ENCODE data around the gene PDE2A. TPM values are rescaled to one million over a fixed set of nuclear protein-coding genes. Genes with fewer than 3 reads are reported as not detected.

The PDE2A gene
- total RNA-seq, 1 experiment from 2014 or later, result 1.1 TPM

DNA sequence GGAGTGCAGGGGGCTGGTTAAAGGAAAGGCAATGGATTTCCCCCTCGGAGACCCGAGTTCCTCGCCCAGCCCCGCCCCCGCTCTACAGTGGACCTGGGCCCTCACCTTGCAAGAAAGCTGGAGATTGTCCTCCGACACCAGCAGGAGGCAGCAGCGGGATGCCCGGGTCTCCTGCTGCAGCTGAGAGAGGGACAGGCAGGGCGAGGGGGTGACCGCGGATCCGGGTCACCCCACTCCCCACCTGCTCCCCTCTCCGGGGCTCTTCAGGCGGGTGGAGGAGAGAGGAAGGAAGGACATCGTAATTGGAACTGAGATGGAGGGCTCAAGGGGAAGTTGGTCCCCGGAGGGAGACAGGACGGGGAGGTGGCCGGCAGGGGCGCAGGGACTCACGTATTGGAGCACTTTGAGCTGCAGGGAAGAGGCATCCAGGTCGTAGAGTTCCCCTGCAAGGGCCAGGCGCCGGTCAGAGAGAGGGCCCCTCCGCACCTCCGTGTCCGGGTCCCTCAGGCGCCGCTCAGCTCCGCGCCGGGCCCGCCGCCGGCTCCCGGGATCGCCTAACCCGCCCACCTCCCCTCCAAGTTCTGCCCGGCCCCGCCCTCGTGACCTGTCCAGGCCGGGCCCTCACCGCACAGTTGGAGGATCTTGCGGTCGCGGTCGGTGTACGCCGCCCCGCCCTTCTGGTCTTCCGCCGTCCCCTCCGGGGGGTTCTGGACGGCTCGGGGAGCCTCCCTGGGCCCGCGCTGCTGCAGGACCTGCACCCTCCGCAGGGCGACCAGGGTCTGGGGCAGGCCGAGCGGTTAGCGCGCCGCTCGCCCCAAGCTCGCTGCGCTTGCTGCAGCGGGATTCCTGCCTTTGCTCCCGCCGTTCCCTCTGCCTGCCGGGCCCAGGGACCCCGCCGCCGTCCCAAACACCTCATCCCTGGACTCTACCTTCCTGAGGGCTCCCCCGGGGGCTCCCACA is 84.1 kb downstream of the PDE2A start:
- Mint-ChIP-seq H3K36me3 (ENCODE audit: insufficient read depth, unreplicated experiment) (no peaks in the 10 kb centered on the region), H3K4me1 (ENCODE audit: low read depth, unreplicated experiment) (no peaks in the 10 kb centered on the region), H3K27me3 (ENCODE audit: unreplicated experiment) (peaks cover 100% of the 10 kb centered on the region), H3K27ac (ENCODE audit: unreplicated experiment) (no peak overlapping the region), H3K9me3 (ENCODE audit: low read depth, unreplicated experiment) (no peaks in the 10 kb centered on the region), H3K4me3 (ENCODE audit: low read depth, unreplicated experiment) (peak overlapping the region; percentile 68)
- CTCF ChIA-PET, result interaction anchor here (0.6 to 5.7 kb wide), 9 partner anchors 9 to 717 kb away, joined by 3 to 54 read pairs (median 4); no protein-coding TSS in a partner anchor
- intact Hi-C loops (cut with micrococcal nuclease; ENCODE audit: unreplicated experiment), result no loop called here
- no TSS peak for BruUV-seq (replicated peaks)
- peak; percentile 64 for DNase-seq
- TF ChIP-seq, protein P1, sequence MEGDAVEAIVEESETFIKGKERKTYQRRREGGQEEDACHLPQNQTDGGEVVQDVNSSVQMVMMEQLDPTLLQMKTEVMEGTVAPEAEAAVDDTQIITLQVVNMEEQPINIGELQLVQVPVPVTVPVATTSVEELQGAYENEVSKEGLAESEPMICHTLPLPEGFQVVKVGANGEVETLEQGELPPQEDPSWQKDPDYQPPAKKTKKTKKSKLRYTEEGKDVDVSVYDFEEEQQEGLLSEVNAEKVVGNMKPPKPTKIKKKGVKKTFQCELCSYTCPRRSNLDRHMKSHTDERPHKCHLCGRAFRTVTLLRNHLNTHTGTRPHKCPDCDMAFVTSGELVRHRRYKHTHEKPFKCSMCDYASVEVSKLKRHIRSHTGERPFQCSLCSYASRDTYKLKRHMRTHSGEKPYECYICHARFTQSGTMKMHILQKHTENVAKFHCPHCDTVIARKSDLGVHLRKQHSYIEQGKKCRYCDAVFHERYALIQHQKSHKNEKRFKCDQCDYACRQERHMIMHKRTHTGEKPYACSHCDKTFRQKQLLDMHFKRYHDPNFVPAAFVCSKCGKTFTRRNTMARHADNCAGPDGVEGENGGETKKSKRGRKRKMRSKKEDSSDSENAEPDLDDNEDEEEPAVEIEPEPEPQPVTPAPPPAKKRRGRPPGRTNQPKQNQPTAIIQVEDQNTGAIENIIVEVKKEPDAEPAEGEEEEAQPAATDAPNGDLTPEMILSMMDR (IDR thresholded peaks at IDR 0.05; ENCODE audit: unreplicated experiment), result peak; percentile 38

DNA sequence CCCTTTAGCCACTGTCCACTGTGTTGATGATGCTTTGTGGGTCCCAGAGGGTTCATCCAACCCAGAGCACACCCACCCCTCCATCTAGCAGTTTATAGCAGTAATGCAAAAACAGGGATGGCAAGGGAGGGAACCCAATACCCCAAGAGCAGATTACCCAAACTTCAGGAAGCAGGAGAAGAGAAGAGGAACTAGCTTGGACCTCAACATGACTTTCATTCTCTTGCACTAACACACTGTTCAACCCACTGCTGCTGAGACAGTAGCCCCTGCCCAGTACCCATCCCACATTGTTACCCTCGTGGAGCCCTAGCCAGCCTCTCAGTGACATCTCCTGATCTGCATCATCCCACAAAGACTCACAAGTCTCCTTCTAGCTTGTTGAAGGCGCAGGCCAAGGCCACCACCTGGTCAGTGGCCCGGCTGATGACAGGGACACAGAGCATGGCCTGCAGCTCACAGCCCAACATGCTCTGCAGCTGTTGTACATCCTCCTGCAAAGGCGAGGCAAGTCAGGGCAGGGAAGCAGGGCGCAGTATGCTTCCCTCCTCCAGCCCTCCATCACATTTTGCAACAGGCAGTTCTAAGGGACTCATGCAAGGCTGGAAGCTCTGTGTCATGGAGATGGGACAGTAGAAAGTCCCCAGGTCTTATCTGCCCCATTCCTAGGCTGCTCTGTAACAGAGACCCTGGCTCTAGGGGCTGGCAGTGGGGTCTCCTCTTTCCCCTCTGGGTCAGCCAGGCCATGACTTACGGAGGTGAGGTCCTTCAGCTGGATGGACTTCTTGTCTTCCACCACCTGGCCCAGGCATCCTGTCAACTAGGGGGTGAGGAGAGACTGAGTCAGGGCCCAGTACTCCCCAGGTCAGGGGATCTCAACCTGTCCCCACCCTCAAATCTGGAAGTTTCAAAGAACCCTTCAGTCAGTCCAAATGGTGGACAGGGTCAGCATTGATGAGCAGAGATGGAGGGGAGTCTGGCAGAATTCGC is 85.5 kb downstream of the PDE2A start:
- Mint-ChIP-seq H3K4me3 (ENCODE audit: low read depth, unreplicated experiment) (no peak overlapping the region), H3K36me3 (ENCODE audit: insufficient read depth, unreplicated experiment) (no peaks in the 10 kb centered on the region)
- no peak for DNase-seq

DNA sequence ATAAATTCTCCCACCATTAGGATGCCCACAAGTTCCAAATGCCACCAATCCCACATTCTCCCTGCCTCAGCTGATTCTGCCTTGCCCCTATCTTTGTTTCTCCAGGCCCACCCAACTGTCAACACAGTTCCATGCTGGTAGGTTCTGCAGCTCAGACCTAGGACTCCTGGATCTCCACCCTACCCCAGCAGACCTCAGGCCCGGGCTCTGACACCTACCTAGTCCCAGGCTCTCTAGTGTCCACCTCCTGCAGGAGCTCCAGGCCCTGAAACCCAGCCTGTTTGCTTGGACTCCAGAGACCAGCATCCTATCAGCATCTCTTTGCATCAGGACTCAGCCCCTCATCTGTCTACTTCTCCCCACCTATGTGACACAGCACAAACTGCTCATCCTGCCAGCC is 86.5 kb downstream of the PDE2A start:
- Mint-ChIP-seq H3K4me3 (ENCODE audit: low read depth, unreplicated experiment) (no peak overlapping the region), H3K36me3 (ENCODE audit: insufficient read depth, unreplicated experiment) (no peaks in the 10 kb centered on the region), H3K27me3 (ENCODE audit: unreplicated experiment) (peaks cover 100% of the 10 kb centered on the region), H3K4me1 (ENCODE audit: low read depth, unreplicated experiment) (no peaks in the 10 kb centered on the region), H3K27ac (ENCODE audit: unreplicated experiment) (no peak overlapping the region), H3K9me3 (ENCODE audit: low read depth, unreplicated experiment) (no peaks in the 10 kb centered on the region)
- CTCF ChIA-PET, result interaction anchor here (5.7 kb wide), 1 partner anchor 97 kb away, joined by 54 read pairs; no protein-coding TSS in a partner anchor
- TF ChIP-seq, protein P1 (IDR thresholded peaks at IDR 0.05; ENCODE audit: unreplicated experiment), result no peak
- intact Hi-C loops (cut with micrococcal nuclease; ENCODE audit: unreplicated experiment), result no loop called here
- no peak for DNase-seq
- no TSS peak for BruUV-seq (replicated peaks)

More for the DNA sequence above, 85.5 kb downstream of the PDE2A start:
- H3K4me1 Mint-ChIP-seq (ENCODE audit: low read depth, unreplicated experiment), result no peaks in the 10 kb centered on the region
- CTCF ChIA-PET, result interaction anchor here (0.5 to 5.7 kb wide), 3 partner anchors 14 to 1766 kb away, joined by 3 to 54 read pairs (median 4); no protein-coding TSS in a partner anchor
- no peaks in the 10 kb centered on the region for H3K9me3 Mint-ChIP-seq (ENCODE audit: low read depth, unreplicated experiment)
- no peak overlapping the region for H3K27ac Mint-ChIP-seq (ENCODE audit: unreplicated experiment)
- no TSS peak for BruUV-seq (replicated peaks)
- H3K27me3 Mint-ChIP-seq (ENCODE audit: unreplicated experiment), result peaks cover 100% of the 10 kb centered on the region
- intact Hi-C loops (cut with micrococcal nuclease; ENCODE audit: unreplicated experiment), result no loop called here
- TF ChIP-seq, protein P1 (IDR thresholded peaks at IDR 0.05; ENCODE audit: unreplicated experiment), result no peak

Data from Calu3 (cell line).